ENCODE results near the gene ZNF330.

- no peak for TF ChIP-seq CTCF (IDR thresholded peaks at IDR 0.05 in 8 of 11, conservative IDR thresholded peaks at IDR 0.05 in 3 of 11)
- TF ChIP-seq POLR2A (IDR thresholded peaks at IDR 0.05), result no peak
- no peak for TF ChIP-seq POLR2AphosphoS5 (IDR thresholded peaks at IDR 0.05)
These were observed 27.8 kb downstream of the ZNF330 start for GRCh38 chr4:141248486-141248885.

All from spleen (tissue), 7 donors.